NCI-H526 (cell line): ENCODE data around the gene MRPL46.
"Not testable (repeated sequence)": the region's sequence is repeated elsewhere in the genome, so short reads cannot be mapped to it uniquely, and the experiment has no call there.

Source experiments
- DNase-seq, 2 experiments: peaks; one replicate each; lab custom pipeline; 2025; lab: John Stamatoyannopoulos, UW

MRPL46 gene

DNA sequence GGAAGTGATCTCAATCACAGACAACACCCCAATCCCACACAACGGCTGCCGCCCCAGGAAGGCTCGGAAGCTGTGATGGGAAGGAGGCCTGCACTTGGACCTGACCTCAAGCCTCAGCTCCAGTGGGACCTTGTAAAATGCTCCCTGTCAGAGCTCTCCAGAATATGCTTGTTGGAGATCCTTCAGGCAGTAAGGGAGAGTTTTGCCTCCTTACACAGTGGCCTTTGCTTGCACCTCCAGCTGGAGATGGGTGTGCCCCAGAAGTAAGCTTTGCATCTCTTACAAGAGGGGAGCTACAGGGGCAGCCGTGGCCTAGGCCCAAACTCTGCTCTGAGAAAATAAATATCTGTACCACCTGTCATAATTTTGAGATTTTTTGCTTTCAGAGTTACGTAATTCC is 10.7 kb upstream of the MRPL46 start:
- DNase-seq, result no peak

DNA sequence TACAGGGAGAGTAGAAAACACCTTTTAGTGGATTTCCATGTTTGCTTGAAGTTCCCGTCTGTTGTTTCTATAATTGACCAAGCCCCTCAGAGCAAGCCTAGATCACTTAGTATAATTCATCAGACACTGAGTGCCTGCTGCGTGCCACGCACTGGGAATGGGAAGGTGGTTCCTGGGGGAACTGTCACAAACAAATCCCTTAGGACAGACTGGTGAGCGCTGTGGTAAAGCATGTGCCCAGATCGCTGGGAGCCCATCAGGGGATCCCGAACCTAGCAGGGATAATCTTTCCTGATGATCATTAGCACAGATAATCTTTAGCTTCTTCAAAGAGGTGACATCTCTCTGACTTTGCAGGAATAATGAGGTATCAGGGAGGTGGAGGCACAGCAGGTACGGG is 9.9 kb upstream of the MRPL46 start:
- no peak for DNase-seq

DNA sequence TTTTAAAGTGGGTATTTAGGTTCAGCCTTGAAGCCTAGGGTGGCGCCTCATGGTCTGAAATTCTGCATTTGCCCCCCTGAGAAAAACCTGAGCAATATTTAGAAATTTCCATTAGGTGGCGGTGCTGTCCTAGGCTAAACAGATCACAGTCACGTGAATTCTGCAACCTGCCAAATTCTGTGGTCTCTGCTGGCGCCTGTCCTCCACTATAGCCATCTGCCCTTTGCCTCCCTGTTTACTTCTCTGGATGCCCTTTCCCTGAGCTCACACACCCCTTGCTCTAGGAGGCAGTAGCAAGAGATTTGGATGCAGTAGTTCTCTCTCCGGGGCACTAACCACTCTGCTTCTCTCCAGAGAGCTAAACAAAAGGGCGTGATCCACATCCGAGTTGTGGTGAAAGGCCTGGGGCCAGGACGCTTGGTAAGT is 9.5 kb upstream of the MRPL46 start:
- peak in 1 of 2 experiments; percentile 69 for DNase-seq

DNA sequence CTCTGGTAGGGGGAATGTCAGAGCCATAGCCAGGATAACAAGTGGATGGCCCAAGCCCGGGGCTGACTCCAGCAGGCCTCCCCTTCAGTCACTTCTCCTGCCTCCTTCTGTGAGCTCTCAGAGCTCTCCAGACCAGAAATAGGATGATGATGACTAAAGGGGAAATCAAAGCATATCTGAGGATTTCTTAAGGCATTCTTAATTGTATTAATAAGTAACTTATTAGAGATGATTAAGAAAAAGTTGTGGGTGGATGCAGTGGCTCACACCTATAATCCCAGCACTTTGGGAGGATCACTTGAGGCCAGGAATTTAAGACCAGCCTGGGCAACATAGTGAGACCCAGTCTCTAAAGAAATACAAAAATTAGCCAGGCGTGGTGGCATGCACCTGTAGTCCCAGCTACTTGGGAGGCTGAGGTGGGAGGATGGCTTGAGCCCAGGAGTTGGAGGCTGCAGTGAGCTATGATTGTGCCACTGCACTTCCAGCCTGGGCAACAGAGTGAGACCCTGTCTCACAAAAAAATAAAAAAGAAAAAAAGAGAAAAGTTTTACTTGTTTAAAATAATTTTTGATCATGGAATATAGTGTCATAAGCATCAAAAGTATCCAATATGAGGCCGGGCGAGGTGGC is 6.6 kb upstream of the MRPL46 start:
- DNase-seq, result not testable (repeated sequence)

DNA sequence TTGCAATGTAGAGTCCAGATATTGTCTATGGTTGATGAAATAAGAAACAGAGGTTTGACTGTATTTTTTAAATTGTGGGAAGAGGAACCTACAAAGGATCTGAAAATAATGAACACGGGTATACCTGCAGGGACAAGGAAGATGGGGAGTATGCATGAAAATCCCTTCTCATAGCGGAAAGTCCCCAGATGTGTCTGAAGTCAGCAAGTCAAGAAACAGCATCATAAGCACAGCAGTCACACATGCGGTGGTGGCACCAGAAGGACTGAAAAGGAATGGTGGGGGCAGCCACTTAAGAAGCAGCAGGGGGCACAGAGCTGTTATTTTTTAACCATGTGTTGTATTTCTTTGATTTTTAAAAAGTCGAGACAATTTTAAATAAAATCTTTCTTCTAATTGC is 5.0 kb upstream of the MRPL46 start:
- no peak for DNase-seq

DNA sequence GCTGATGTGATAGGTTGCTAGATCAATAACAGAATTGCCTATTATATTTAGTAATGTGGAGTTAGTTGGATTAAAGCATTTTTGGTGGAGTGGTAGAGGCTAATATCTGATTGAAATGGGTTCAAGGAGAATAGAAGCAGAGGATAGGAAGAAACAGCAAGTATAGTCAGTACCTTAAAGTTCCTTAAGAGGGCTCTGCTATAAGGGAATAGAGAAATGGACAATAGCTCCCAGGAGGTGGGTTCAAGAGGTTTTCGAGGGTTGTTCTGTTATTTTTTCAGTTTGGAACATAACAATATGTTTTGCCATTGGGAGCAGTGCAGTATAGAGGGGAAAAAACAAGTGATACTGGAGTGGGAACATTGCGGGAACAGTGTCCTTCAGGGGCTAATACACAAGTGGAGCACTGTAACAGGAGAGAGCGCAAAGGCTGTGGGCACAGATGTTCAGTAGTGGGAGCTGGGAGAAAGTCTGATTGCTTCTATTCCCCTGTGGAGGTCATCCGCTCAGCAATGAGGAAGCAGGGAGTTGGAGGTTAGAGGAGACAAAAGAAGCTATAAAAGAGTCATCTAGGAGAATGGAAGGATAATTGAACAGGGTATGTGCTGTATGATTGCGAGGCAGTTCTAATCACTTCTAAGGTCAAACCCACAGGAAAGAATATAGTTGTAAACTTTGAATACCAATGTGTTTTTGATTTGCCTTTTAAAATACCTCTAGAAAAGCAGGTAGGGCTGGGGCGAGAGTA is 3.6 kb upstream of the MRPL46 start:
- no peak for DNase-seq

DNA sequence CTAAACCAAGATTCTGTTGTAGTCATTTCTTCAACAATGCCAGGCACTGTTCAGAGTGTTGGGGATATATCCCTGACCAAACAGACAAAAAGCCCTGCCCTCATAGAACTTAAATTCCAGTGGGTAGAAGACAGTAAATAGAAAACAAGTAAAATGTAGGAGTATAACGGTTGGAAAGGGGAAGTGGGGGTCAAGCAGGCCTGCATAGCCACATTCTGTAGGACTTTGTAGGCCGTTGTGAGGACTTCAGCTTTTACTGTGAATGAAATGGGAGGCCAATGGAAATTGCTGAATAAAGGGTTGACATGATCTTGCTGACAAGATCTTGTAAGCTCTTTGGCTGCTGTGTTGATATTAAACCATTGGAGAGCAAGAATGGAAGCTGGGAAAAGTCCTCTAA is 2.1 kb upstream of the MRPL46 start:
- DNase-seq, result no peak

DNA sequence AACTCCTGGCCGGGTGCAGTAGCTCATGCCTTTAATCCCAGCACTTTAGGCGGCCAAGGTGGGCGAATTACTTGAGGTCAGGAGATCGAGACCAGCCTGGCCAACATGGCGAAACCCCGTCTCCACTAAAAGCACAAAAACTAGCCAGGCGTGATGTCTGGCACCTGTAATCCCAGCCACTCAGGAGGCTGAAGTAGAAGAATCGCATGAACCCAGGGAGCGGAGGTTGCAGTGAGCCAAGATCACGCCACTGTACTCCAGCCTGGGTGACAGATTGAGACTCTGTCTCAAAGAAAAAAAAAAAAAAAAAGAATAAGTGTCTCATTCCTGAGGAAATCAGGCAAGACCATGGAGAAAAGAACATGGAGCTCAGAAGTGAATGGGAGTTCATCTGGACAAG is 1.5 kb upstream of the MRPL46 start:
- DNase-seq, result not testable (repeated sequence)

DNA sequence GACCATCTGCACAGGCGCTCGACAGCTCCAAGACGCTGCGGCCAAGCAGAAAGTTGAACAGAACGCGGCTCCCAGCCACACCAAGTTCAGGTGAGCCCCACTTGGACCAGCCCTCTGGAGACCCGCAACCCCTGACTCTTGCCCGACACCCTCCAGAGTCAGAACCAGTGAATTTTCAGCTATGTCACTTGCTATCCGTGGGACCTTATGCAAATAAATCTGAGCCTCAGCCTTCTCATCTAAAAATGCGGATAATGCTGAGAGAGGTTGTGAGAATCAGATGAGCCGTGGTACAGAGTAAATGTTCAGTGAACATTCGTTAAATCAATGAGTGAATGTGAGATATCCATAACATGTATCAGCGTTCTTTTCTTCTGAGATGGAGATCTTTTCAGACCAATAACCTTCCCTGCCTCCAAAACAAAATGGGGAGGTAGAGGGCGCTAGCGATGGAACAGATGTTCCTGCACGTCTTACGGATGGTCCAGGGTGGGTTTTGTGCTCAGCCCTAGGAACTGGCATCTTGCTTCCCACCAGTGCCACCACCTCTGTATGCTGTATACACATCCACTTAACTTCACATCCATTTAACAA is 844 bp upstream of the MRPL46 start:
- peak in 1 of 2 experiments; percentile 52 for DNase-seq

DNA sequence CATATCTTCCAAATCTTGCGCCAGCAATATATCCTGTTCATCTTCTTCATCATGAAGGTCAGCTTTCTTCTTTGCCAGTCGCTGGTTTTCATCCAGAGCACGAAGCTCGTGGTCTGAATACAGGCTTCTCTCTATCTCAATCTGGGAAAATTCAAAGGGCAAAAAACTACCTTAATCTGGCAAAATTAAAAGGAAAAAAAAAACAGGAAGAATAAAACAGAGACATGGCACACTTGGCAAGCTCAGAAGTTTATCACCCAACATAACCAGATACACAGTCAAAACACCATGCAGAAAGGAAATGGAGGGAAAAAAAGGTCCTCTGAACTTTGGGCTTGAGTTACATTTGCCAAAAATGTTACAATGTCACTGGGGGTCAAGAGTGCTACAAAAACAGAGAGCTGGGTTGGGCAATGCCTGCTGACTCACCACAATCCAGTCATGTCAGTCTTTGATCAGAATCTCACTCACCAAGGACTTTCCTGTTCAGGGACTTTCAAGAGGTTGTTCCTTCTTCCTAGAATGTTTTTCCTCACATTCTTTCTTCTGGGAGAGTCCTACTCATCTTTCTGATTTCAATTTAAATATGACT is 1.5 kb downstream of the MRPL46 start:
- DNase-seq, result no peak

DNA sequence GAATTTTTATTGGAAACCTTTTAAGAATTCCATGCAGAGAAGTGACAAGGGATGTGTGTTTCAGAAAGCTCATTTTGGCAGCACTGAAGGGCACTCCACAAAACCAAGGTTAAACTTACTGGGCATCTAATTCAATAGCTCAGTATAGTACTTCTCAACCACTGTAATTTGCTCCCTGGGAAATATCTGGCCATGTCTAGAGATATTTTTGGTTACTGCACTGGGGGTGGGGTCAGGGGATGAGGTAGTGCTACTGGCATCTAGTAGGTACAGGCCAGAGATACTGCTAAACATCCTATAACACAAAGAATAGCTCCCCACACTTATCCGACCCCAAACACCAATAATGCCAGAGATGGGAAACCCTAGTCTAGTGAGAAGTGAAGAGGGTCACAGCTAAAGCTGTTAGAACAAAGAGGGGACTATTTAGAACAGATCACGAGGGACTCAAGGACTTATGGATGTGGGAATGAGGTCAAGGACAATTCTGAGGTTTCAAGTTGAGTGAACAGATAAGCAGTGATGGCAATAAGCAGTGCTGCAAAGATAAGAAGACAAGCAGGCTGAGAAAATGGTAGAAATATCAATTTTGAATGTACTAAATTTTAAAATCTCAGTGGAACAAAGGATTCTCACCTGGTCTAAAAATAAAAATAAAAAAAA is 3.2 kb downstream of the MRPL46 start:
- no peak for DNase-seq

DNA sequence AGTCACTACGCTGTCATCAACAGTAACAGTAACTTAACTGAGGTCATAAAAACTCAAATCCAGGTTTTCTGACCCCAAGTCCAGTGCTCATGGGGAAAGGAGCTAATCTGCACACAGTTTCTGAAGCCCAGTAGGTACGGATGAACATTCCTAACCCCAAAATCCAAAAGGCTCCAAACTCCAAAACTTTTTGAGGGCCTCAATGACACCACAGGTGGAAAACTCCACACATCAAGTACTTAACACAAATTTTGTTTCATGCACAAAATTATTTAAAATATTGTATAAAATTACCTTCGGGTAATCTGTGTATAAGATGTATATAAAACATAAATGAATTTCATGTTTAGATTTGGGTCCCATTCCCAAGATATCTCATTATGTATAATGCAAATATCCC is 10.5 kb downstream of the MRPL46 start:
- no peak for DNase-seq

DNA sequence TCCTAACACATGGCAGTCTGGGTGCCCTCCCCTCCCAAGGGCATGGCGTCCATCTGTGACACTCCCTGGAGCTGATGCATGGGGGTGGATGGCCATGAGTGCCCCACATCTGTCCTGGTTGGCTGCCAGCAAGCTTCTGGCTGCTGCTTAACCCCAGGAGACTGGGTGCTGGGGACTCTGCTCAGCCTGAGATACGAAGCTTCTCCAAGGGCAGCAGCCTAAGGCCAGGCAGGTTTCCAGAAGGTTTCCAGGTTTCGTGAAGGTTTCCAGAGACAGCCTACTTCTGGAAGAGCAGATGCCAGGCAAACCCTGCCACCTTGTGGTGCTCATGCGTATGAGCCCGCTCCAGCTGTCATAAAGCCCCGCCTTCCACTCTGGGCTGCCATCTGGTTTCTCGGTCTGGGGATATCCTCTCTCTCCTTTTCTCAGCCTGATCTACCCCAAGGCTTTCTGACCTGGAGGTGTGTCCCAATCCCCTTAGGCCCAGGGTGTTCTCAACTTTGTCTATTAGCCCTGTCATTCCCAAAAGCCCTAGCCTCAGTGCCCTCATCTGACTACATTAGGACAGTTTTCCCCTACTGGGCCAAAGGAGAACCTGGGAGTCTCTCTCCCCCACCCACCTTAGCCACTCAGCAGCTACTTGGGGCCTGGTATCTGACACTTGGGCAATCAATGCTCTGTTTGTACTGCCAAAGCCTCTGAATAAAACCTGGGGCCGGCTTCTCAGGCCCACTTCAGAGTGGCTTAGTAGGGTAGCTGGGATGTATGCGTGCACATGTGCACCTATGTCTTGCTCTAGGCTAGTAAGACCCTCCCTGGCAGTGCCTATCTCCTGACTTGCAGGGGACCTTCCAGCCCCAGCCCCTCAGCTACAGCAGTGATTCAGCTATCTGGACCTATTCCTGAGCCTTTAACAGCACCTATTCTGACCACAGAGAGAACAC is 12.0 kb downstream of the MRPL46 start:
- peak; percentile 35 to 83 for DNase-seq

DNA sequence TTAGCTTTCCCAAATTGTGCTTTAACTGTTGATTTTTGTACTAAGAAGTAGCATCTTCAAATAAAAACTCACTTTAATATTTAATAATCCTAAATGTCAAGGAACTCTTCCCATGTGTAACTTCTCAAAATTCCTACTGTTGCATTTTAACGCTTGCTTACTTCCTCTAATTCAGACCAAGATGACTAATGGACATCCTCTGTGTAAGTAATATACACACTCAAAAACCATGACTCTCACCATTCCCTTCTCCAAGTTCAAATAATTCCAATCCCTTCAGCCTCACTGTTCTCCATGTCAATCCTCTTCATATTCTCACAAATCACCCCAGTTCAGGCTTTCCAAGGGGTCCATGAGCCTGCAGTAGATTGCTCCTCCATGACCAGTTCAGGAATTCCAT is 13.0 kb downstream of the MRPL46 start:
- DNase-seq, result no peak

DNA sequence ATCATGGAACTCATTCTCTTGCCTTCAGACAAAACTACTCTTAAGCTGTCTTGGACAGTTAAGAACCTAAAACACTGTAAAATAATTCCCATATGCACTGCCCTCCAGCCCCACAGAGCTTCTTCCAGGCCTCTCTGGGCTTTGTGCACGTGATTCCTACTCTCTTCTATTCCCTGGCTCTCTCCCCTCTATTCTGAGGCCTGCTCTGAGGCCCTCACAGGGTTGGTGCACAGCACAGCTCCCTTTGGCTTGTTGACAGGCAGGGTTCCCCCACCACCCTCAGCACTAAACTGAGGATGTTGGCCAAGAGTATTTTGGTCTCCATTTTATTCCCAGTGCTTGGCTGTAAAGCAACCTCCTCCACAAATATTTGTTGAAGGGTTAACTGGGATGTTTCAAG is 13.5 kb downstream of the MRPL46 start:
- no peak for DNase-seq

DNA sequence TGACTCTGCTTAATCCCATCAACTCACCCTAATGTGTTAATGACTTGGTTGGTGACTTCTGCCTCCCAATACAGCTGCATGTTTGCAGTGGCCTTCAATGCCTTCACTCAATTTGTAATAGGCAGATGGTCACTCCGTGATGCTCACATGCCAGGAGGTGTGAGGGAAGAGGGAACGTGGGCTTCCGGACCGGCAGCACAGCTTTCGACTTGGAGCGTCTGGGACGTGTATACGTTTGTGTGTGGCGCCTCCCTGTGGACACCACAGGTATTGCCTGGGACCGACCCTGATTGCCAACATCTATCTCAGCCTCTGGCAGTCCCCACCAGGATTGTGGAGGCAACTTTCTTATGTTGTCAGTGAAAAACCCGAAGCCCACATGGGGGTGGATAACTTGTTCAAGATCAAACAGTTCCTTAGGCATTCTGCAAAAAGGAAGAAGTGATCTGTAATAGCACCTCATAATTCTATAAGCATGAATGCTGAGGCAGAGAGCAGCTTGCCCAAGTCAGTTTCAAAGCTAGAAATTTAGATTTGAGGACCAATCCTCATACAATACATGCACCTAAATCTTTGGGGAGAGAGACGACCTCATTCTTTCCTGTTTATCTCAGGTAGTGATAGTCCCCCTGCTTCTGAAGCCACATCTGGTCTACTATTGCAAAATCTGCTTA is 16.9 kb downstream of the MRPL46 start:
- peak; percentile 40 to 84 for DNase-seq

DNA sequence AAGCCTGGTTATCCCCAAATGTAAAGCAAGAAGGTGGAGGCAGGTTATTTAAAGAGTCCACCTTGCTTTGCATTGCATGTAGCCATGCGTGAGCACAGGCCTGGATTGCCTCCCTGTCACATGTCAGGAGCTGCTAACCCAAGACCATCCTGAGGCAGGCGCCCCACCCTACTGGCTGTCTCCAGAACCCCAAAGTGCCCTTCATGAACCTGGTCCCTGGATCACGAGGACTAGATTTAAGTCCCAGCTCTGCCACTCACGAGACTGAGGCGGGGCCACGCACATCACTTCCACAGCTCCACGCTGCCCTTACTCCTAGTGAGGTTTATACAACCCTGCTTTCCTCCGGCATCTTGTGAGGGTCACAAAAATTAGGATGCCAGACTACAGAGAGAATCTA is 17.6 kb downstream of the MRPL46 start:
- DNase-seq, result no peak

DNA sequence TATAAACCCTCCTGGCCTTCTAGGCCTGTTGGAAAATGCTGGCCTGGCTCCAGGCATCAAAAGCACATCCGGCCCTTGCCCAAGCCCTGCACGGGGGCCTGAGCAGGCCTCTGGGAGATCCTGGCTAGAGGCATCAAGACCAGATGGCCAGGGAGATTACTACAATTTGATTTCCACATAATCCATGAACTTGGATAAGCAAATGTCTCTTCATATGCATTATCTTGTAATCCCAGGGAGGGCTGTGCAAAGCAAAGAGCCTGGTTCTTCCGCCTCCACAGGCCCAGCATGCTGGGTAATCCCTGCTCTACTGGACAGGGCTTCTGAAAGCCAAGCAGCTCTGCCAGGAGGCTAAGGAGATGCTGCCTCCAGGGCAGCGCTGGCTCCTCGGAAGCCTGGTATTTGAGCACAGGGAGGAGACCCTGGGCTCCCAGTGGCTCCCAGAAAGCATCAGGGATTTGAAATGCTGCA is 18.2 kb downstream of the MRPL46 start:
- no peak for DNase-seq

DNA sequence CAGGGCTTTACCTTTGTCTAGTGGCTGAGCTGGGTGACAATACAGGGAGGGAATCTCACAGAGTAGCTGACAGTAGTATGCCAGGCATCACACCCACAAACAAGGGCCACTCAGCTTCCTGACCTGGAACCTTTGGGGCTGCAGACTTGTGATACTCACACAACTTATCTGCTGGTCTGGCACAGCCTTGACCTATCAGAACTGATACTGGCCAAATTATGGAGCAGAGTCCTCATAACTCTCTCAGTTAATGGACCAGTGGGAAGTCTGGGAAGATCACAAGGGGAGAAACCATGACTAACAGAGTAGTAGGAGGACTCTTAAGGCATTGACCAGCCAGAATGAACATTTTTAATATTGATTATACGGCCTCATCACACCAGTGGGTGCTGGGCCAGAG is 19.4 kb downstream of the MRPL46 start:
- DNase-seq, result no peak

DNA sequence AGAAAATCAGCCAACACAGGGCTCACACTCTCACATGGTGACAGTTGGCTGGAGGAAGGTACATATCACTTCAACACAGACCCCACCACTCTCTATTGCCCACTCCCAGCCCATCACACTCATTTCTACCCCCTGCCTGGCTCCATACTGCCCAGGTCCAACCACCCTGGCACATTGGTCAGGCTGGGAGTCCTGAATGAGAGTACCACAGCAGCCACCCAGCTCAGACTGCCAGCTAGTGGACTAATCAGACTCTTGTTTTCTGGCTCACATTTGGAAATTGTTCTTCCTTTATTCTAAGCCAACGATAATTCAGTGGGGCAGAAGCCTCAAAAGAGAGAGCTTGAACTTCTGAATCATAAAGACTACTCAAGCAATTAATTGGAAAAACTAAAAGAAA is 20.0 kb downstream of the MRPL46 start:
- DNase-seq, result no peak
